ENCODE data around the gene ADAM17. TPM values are rescaled to one million over a fixed set of nuclear protein-coding genes. Genes with fewer than 3 reads are reported as not detected.

Gene ADAM17
- total RNA-seq, 1 experiment from 2014 or later = 38.3 TPM

Other genes with a start within 250 kb of the ADAM17 start
- 94.0 and 123 TPM in 2 replicates for gene ITGB1BP1, start 132.3 kb downstream of the ADAM17 start, total RNA-seq (2014; rRNA removed; shearing (Covaris generic))
- 81.5 and 108 TPM in 2 replicates for gene CPSF3, start 132.2 kb downstream of the ADAM17 start, total RNA-seq (2014; rRNA removed; shearing (Covaris generic))
- gene IAH1, start 81.3 kb downstream of the ADAM17 start, total RNA-seq (2014; rRNA removed; shearing (Covaris generic)) = 11.3 and 11.4 TPM in 2 replicates
- 446 and 533 TPM in 2 replicates for gene YWHAQ, start 75.2 kb upstream of the ADAM17 start, total RNA-seq (2014; rRNA removed; shearing (Covaris generic))

Measured in HT1080 (cell line).